Measurements from ENCODE around the gene MT1E. TPM values are rescaled to one million over a fixed set of nuclear protein-coding genes. Genes with fewer than 3 reads are reported as not detected.

MT1E gene
- total and polyA plus RNA-seq, 2 of the 13 experiments (the other 11 are each of a cell fraction or from before 2014, with no cell fraction given) = 110 to 1,072 TPM

DNA sequence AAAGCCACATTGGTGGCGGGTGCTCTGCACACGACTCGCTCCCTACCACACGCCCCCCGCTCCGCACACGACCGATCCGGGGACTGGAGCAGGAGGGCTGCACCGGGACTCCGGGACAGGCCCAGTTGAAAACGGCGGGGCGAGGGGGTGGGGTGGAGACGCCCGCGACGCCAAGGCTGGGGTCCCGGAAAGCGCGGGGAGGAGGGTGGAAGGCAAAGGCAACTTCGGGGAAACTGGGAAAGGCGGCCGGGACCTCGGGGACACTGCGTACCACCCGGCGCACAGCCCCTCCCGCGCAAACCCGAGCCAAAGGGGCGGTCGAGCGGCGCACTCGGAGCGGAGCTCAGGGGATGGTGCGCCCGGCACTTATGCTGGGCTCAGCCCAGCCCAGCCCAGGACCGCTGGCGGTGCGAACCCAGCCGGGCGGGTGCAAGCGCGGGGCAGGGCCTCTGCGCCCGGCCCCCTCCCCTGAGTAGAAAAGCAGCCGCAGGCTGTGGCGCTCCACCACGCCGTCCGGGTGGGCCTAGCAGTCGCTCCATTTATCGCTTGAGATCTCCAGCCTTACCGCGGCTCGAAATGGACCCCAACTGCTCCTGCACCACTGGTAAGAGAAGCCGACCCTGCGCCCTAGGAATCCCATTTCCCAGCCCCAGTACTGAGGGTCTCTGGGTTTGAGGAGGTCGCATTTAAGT is 6.7 kb downstream of the MT1E start, which contains the start of gene MT1M (continued):
- TF ChIP-seq, protein P1, sequence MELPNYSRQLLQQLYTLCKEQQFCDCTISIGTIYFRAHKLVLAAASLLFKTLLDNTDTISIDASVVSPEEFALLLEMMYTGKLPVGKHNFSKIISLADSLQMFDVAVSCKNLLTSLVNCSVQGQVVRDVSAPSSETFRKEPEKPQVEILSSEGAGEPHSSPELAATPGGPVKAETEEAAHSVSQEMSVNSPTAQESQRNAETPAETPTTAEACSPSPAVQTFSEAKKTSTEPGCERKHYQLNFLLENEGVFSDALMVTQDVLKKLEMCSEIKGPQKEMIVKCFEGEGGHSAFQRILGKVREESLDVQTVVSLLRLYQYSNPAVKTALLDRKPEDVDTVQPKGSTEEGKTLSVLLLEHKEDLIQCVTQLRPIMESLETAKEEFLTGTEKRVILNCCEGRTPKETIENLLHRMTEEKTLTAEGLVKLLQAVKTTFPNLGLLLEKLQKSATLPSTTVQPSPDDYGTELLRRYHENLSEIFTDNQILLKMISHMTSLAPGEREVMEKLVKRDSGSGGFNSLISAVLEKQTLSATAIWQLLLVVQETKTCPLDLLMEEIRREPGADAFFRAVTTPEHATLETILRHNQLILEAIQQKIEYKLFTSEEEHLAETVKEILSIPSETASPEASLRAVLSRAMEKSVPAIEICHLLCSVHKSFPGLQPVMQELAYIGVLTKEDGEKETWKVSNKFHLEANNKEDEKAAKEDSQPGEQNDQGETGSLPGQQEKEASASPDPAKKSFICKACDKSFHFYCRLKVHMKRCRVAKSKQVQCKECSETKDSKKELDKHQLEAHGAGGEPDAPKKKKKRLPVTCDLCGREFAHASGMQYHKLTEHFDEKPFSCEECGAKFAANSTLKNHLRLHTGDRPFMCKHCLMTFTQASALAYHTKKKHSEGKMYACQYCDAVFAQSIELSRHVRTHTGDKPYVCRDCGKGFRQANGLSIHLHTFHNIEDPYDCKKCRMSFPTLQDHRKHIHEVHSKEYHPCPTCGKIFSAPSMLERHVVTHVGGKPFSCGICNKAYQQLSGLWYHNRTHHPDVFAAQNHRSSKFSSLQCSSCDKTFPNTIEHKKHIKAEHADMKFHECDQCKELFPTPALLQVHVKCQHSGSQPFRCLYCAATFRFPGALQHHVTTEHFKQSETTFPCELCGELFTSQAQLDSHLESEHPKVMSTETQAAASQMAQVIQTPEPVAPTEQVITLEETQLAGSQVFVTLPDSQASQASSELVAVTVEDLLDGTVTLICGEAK (IDR thresholded peaks at IDR 0.05) = no peak
- TF ChIP-seq, protein P1 (CRISPR knock-in tag; IDR thresholded peaks at IDR 0.05) = no peak
- TF ChIP-seq ZNF7 (CRISPR knock-in tag; IDR thresholded peaks at IDR 0.05) (no peak), ZBTB7A (CRISPR knock-in tag; IDR thresholded peaks at IDR 0.05) (no peak), RNF2 (conservative IDR thresholded peaks at IDR 0.05; ENCODE audit: low read depth) (no peak), ZBTB38 (CRISPR knock-in tag; IDR thresholded peaks at IDR 0.05) (peak; percentile 55; the same call in 1 of the 2 replicates), NFE2 (CRISPR knock-in tag; IDR thresholded peaks at IDR 0.05) (no peak), ZNF766 (CRISPR knock-in tag; IDR thresholded peaks at IDR 0.05; ENCODE audit: borderline replicate concordance) (no peak), MTF1 (CRISPR knock-in tag; IDR thresholded peaks at IDR 0.05) (peak; percentile 76; the same call in 1 of the 2 replicates), POLR2A (IDR thresholded peaks at IDR 0.05; ENCODE audit: insufficient read depth in 1 of 2, low read depth in 2 of 2, low read length in 2 of 2) (no peak), RBFOX2 (IDR thresholded peaks at IDR 0.05; ENCODE audit: low read depth, low read length) (no peak), KLF9 (CRISPR knock-in tag; IDR thresholded peaks at IDR 0.05; ENCODE audit: low read depth) (no peak), NCOA2 (CRISPR knock-in tag; IDR thresholded peaks at IDR 0.05) (no peak), ZBTB7B (CRISPR knock-in tag; IDR thresholded peaks at IDR 0.05) (no peak), TGIF2 (CRISPR knock-in tag; IDR thresholded peaks at IDR 0.05) (no peak), ZNF317 (CRISPR knock-in tag; IDR thresholded peaks at IDR 0.05) (no peak), EEA1 (CRISPR knock-in tag; IDR thresholded peaks at IDR 0.05; ENCODE audit: borderline replicate concordance) (peak; percentile 33; the same call in 1 of the 2 replicates), KLF13 (CRISPR knock-in tag; IDR thresholded peaks at IDR 0.05) (no peak)
- TF ChIP-seq, protein P2, sequence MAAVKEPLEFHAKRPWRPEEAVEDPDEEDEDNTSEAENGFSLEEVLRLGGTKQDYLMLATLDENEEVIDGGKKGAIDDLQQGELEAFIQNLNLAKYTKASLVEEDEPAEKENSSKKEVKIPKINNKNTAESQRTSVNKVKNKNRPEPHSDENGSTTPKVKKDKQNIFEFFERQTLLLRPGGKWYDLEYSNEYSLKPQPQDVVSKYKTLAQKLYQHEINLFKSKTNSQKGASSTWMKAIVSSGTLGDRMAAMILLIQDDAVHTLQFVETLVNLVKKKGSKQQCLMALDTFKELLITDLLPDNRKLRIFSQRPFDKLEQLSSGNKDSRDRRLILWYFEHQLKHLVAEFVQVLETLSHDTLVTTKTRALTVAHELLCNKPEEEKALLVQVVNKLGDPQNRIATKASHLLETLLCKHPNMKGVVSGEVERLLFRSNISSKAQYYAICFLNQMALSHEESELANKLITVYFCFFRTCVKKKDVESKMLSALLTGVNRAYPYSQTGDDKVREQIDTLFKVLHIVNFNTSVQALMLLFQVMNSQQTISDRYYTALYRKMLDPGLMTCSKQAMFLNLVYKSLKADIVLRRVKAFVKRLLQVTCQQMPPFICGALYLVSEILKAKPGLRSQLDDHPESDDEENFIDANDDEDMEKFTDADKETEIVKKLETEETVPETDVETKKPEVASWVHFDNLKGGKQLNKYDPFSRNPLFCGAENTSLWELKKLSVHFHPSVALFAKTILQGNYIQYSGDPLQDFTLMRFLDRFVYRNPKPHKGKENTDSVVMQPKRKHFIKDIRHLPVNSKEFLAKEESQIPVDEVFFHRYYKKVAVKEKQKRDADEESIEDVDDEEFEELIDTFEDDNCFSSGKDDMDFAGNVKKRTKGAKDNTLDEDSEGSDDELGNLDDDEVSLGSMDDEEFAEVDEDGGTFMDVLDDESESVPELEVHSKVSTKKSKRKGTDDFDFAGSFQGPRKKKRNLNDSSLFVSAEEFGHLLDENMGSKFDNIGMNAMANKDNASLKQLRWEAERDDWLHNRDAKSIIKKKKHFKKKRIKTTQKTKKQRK (IDR thresholded peaks at IDR 0.05; ENCODE audit: low read length) = no peak
- TF ChIP-seq, protein P3, sequence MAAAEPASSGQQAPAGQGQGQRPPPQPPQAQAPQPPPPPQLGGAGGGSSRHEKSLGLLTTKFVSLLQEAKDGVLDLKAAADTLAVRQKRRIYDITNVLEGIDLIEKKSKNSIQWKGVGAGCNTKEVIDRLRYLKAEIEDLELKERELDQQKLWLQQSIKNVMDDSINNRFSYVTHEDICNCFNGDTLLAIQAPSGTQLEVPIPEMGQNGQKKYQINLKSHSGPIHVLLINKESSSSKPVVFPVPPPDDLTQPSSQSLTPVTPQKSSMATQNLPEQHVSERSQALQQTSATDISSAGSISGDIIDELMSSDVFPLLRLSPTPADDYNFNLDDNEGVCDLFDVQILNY (CRISPR knock-in tag; conservative IDR thresholded peaks at IDR 0.05) = no peak

Data from HepG2 (cell line).